HG03095 (cell line): ENCODE data around the gene CAMK1G.

ENCODE experiments used
- ATAC-seq: cut with Tn5 transposase; IDR thresholded peaks from one replicate; pipeline ENCODE4 v1.9.1; 2021; ENCODE audit warnings: moderate library complexity; ENCODE audit not compliant: unreplicated experiment

Gene CAMK1G

GRCh38 chr1:209633335-209633997 lies 50.0 kb downstream of the CAMK1G start:
- no peak for ATAC-seq

GRCh38 chr1:209634005-209634737 lies 50.7 kb downstream of the CAMK1G start:
- ATAC-seq, result no peak

GRCh38 chr1:209635850-209636249 lies 52.3 kb downstream of the CAMK1G start:
- no peak for ATAC-seq

- no peak for ATAC-seq
These were observed 58.3 kb downstream of the CAMK1G start for GRCh38 chr1:209641832-209642172.

GRCh38 chr1:209642816-209643215 lies 59.3 kb downstream of the CAMK1G start:
- ATAC-seq, result no peak

- no peak for ATAC-seq
These were observed 59.9 kb downstream of the CAMK1G start for GRCh38 chr1:209643285-209644020.

GRCh38 chr1:209645574-209646452 lies 62.3 kb downstream of the CAMK1G start:
- no peak for ATAC-seq

- no peak for ATAC-seq
These were observed 63.0 kb downstream of the CAMK1G start for GRCh38 chr1:209646558-209646957.

- no peak for ATAC-seq
These were observed 63.6 kb downstream of the CAMK1G start for GRCh38 chr1:209647156-209647555.

GRCh38 chr1:209648346-209648745 lies 64.8 kb downstream of the CAMK1G start:
- ATAC-seq, result no peak

GRCh38 chr1:209648931-209649776 lies 65.6 kb downstream of the CAMK1G start:
- no peak for ATAC-seq

- no peak for ATAC-seq
These were observed 66.9 kb downstream of the CAMK1G start for GRCh38 chr1:209650454-209650853.

- no peak for ATAC-seq
These were observed 67.6 kb downstream of the CAMK1G start for GRCh38 chr1:209651138-209651587.

GRCh38 chr1:209652121-209652735 lies 68.7 kb downstream of the CAMK1G start, which contains the start of gene LAMB3:
Gene LAMB3, minus strand, starts transcription at chr1:209652425. Its CDS starts 1,481 bp downstream, at chr1:209650944.
- no peak for ATAC-seq

- no peak for ATAC-seq
These were observed 69.4 kb downstream of the CAMK1G start for GRCh38 chr1:209652873-209653401.

GRCh38 chr1:209653915-209654351 lies 70.4 kb downstream of the CAMK1G start:
- peak; percentile 33 for ATAC-seq

- ATAC-seq, result no peak
These were observed 72.1 kb downstream of the CAMK1G start for GRCh38 chr1:209655411-209656231.
